H9 (cell line): ENCODE measurements around the gene IBA57. TPM values are rescaled to one million over a fixed set of nuclear protein-coding genes. Genes with fewer than 3 reads are reported as not detected.

ENCODE experiments used
- DNase-seq: peaks from one replicate; pipeline ENCODE4 v3.0.0-alpha.2; 2017
- H2AFZ ChIP-seq: one replicate; pipeline ENCODE4 v1.6.1; 2013; ENCODE audit warnings: mild to moderate bottlenecking, low read length, control low read depth, moderate library complexity
- H2AK5ac ChIP-seq: 2 replicates; pipeline ENCODE4 v1.6.1; 2013; ENCODE audit warnings: low read length, control low read depth, mixed read lengths; ENCODE audit not compliant: insufficient read length
- H2BK120ac ChIP-seq: one replicate; pipeline ENCODE4 v1.6.1; 2013; ENCODE audit warnings: low read depth, mild to moderate bottlenecking, low read length, control low read depth, inconsistent platforms; ENCODE audit not compliant: poor library complexity, severe bottlenecking
- H2BK12ac ChIP-seq: 2 replicates; pipeline ENCODE4 v1.6.1; 2013; ENCODE audit warnings: low read length, control low read depth, mixed read lengths, low read depth; ENCODE audit not compliant: insufficient read length
- H2BK15ac ChIP-seq: 2 replicates; pipeline ENCODE4 v1.6.1; 2013; ENCODE audit warnings: low read depth, low read length, control low read depth
- H2BK20ac ChIP-seq: one replicate; pipeline ENCODE4 v1.6.1; 2013; ENCODE audit warnings: low read depth, mild to moderate bottlenecking, low read length, control low read depth, inconsistent platforms; ENCODE audit not compliant: poor library complexity, severe bottlenecking
- H2BK5ac ChIP-seq: 2 replicates; pipeline ENCODE4 v1.6.1; 2013; ENCODE audit warnings: low read length, control low read depth, mixed read lengths; ENCODE audit not compliant: insufficient read length
- H3K14ac ChIP-seq: 2 replicates; pipeline ENCODE4 v1.6.1; 2013; ENCODE audit warnings: low read length, control low read depth; ENCODE audit not compliant: insufficient read depth
- H3K18ac ChIP-seq: 2 replicates; pipeline ENCODE4 v1.6.1; 2013; ENCODE audit warnings: low read depth, mild to moderate bottlenecking, mixed read lengths, low read length, control low read depth; ENCODE audit not compliant: insufficient read length
- H3K23ac ChIP-seq: 2 replicates; pipeline ENCODE4 v1.6.1; 2013; ENCODE audit warnings: low read length, control low read depth, mixed read lengths, low read depth; ENCODE audit not compliant: insufficient read length
- H3K23me2 ChIP-seq: 2 replicates; pipeline ENCODE4 v1.6.1; 2013; ENCODE audit warnings: low read depth, mild to moderate bottlenecking, mixed read lengths, low read length, control low read depth; ENCODE audit not compliant: insufficient read length, poor library complexity, severe bottlenecking
- H3K27ac ChIP-seq: 2 replicates; pipeline ENCODE4 v1.5.1; 2013; ENCODE audit warnings: low read length, control low read depth, mixed read lengths, low read depth; ENCODE audit not compliant: insufficient read length
- H3K27me3 ChIP-seq: 2 replicates; pipeline ENCODE4 v1.6.1; 2013; ENCODE audit warnings: low read length, control low read depth, inconsistent platforms; ENCODE audit not compliant: insufficient read depth
- H3K4ac ChIP-seq: 2 replicates; pipeline ENCODE4 v1.6.1; 2013; ENCODE audit warnings: low read depth, mild to moderate bottlenecking, control low read depth, inconsistent platforms, low read length, moderate library complexity
- H3K4me1 ChIP-seq: 2 replicates; pipeline ENCODE4 v1.6.1; 2013; ENCODE audit warnings: low read length, control low read depth, inconsistent platforms; ENCODE audit not compliant: insufficient read depth
- H3K4me2 ChIP-seq: 2 replicates; pipeline ENCODE4 v1.6.1; 2013; ENCODE audit warnings: low read length, control low read depth, mixed read lengths; ENCODE audit not compliant: insufficient read length, insufficient read depth
- H3K56ac ChIP-seq: 2 replicates; pipeline ENCODE4 v1.6.1; 2013; ENCODE audit warnings: low read depth, mild to moderate bottlenecking, mixed read lengths, low read length, control low read depth; ENCODE audit not compliant: insufficient read length
- H3K79me1 ChIP-seq: 2 replicates; pipeline ENCODE4 v1.6.1; 2013; ENCODE audit warnings: low read depth, mild to moderate bottlenecking, moderate library complexity, low read length, control low read depth, inconsistent platforms; ENCODE audit not compliant: insufficient read depth, poor library complexity, severe bottlenecking
- H3K79me2 ChIP-seq: 2 replicates; pipeline ENCODE4 v1.6.1; 2013; ENCODE audit warnings: low read length, control low read depth, inconsistent platforms; ENCODE audit not compliant: insufficient read depth
- H3K9ac ChIP-seq: 2 replicates; pipeline ENCODE4 v1.6.1; 2013; ENCODE audit warnings: low read length, control low read depth, mixed read lengths; ENCODE audit not compliant: insufficient read length; ENCODE audit errors: extremely low read depth
- H3K9me3 ChIP-seq: one replicate; pipeline ENCODE4 v1.6.1; 2013; ENCODE audit warnings: low read depth, low read length, inconsistent platforms; ENCODE audit not compliant: control insufficient read depth
- H3T11ph ChIP-seq: one replicate; pipeline ENCODE4 v1.6.1; 2013; ENCODE audit warnings: mild to moderate bottlenecking, low read length, control low read depth, inconsistent platforms
- H4K20me1 ChIP-seq: one replicate; pipeline ENCODE4 v1.6.1; 2013; ENCODE audit not compliant: control insufficient read depth, insufficient read length, insufficient read depth
- H4K5ac ChIP-seq: 2 replicates; pipeline ENCODE4 v1.6.1; 2013; ENCODE audit warnings: low read depth, mild to moderate bottlenecking, mixed read lengths, low read length, control low read depth; ENCODE audit not compliant: insufficient read length
- H4K8ac ChIP-seq: replicated peaks from 2 replicates; pipeline ENCODE4 v1.6.1; 2013; ENCODE audit warnings: low read length, control low read depth, mixed read lengths, low read depth; ENCODE audit not compliant: insufficient read length
- H4K91ac ChIP-seq: 2 replicates; pipeline ENCODE4 v1.6.1; 2013; ENCODE audit warnings: low read depth, mild to moderate bottlenecking, moderate library complexity, mixed read lengths, low read length, control low read depth; ENCODE audit not compliant: insufficient read length
- H3K27ac Mint-ChIP-seq, 3 experiments: 2 replicates in 2 of 3; 3 replicates in 1 of 3; pipeline ENCODE4 v1.8.0; 2020 to 2021; ENCODE audit warnings: mixed read lengths in 3 of 3, mild to moderate bottlenecking in 1 of 3, moderate library complexity in 1 of 3
- H3K27me3 Mint-ChIP-seq: 2 replicates; pipeline ENCODE4 v1.8.0; 2021; ENCODE audit warnings: low read depth, mild to moderate bottlenecking, moderate library complexity, mixed read lengths
- H3K36me3 Mint-ChIP-seq, 3 experiments: 2 replicates in 2 of 3; 3 replicates in 1 of 3; pipeline ENCODE4 v1.8.0; 2020 to 2021; ENCODE audit warnings: low read depth in 3 of 3, mixed read lengths in 3 of 3; ENCODE audit not compliant: insufficient read depth in 1 of 3
- H3K4me1 Mint-ChIP-seq, 2 experiments: 2 replicates each; pipeline ENCODE4 v1.8.0; 2020; ENCODE audit warnings: mixed read lengths in 2 of 2
- H3K4me3 Mint-ChIP-seq, 2 experiments: 2 replicates in 1 of 2; 3 replicates in 1 of 2; pipeline ENCODE4 v1.8.0; 2020 to 2021; ENCODE audit warnings: mild to moderate bottlenecking in 2 of 2, mixed read lengths in 2 of 2, moderate library complexity in 1 of 2
- H3K9me3 Mint-ChIP-seq, 2 experiments: 2 replicates in 1 of 2; 3 replicates in 1 of 2; pipeline ENCODE4 v1.8.0; 2020; ENCODE audit warnings: mild to moderate bottlenecking in 2 of 2, mixed read lengths in 2 of 2, moderate library complexity in 1 of 2
- WGBS: extraction: QIAGEN DNeasy Blood & Tissue Kit; methylation state at CpG from one replicate; pipeline ENCODE4 v1.1.7; 2013; ENCODE audit warnings: missing lambda C conversion rate, low lambda C conversion rate, mixed read lengths; ENCODE audit not compliant: insufficient read length; ENCODE audit errors: extremely low coverage; 5-methylcytosine and 5-hydroxymethylcytosine counted together
- total RNA-seq: library from RNA; stranded (reverse); gene quantifications from 2 replicates; pipeline ENCODE4 v1.2.1, GENCODE V29; 2021
- TF ChIP-seq, protein P1 (sequence below): fragments of 200-600 bp; sonication (generic); conservative IDR thresholded peaks from 3 replicates; pipeline ENCODE4 v1.8.0; 2021; ENCODE audit warnings: antibody characterized with exemption, mild to moderate bottlenecking

Gene IBA57
- total RNA-seq, 1 experiment from 2014 or later, result 12.6 TPM

DNA sequence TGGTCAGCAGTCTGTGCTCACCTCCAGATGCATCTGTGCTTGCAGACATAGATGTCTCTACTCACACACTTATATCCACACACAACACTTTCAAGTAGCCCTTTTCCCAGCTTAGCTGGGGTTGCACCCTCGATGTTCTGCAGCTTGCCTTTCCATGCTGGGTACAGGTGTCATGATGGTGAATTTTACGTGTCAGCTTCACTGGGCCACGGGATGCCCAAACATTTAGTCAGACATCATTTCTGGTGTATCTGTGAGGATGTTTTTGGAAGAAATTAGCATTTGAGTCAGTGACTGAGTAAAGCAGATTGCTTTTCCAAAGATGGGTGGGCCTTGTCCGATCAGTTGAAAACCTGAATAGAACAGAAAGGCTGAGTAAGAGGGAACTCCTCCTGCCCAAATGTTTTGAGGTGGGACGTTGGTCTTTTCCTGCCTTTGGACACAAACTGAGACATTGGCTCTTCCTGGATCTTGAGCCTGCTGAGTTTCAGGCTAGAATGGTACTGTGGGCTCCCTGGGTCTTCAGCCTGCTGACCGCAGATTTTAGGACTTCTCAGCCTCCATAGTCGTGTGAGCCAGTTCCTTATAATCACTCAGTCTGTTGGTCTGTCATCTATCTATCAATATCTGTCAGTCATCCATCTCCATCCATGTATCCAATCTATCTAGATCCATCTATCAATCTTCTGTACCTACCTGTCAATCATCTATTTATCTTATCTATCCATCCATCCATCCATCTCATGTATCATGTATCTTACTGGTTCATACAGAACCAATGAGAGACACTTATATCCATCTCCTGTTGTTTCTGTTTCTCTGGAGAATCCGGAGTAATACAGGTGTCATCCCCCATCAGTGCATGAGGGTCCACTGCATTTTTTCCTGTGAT lies 29.6 kb downstream of the IBA57 start:
- H3K23ac ChIP-seq, result no peak overlapping the region
- Mint-ChIP-seq H3K36me3 (peaks cover 14 to 21% (median 19%) of the 10 kb centered on the region in 3 experiments), H3K4me3 (no peak overlapping the region), H3K27me3 (peaks cover 22% of the 10 kb centered on the region), H3K4me1 (no peaks in the 10 kb centered on the region), H3K9me3 (peaks cover 22 to 26% of the 10 kb centered on the region in 2 experiments), H3K27ac (no peak overlapping the region)
- no peaks in the 10 kb centered on the region for H3K79me1 ChIP-seq
- no peak overlapping the region for H3K18ac ChIP-seq
- H3K4me2 ChIP-seq, result no peak overlapping the region
- H3K14ac ChIP-seq, result no peak overlapping the region
- no peak overlapping the region for H3K9ac ChIP-seq
- H2AFZ ChIP-seq, result no peak overlapping the region
- no peaks in the 10 kb centered on the region for H3K23me2 ChIP-seq
- H4K20me1 ChIP-seq, result no peaks in the 10 kb centered on the region
- H3T11ph ChIP-seq, result no peak overlapping the region
- TF ChIP-seq, protein P1, sequence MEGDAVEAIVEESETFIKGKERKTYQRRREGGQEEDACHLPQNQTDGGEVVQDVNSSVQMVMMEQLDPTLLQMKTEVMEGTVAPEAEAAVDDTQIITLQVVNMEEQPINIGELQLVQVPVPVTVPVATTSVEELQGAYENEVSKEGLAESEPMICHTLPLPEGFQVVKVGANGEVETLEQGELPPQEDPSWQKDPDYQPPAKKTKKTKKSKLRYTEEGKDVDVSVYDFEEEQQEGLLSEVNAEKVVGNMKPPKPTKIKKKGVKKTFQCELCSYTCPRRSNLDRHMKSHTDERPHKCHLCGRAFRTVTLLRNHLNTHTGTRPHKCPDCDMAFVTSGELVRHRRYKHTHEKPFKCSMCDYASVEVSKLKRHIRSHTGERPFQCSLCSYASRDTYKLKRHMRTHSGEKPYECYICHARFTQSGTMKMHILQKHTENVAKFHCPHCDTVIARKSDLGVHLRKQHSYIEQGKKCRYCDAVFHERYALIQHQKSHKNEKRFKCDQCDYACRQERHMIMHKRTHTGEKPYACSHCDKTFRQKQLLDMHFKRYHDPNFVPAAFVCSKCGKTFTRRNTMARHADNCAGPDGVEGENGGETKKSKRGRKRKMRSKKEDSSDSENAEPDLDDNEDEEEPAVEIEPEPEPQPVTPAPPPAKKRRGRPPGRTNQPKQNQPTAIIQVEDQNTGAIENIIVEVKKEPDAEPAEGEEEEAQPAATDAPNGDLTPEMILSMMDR, result no peak
- H2BK20ac ChIP-seq, result no peak overlapping the region
- WGBS, result no CpG with 5 or more reads among the region's 8 CpGs
- no peak overlapping the region for H2BK15ac ChIP-seq
- no peak overlapping the region for H3K27ac ChIP-seq
- H2BK120ac ChIP-seq, result no peak overlapping the region
- H2BK5ac ChIP-seq, result no peak overlapping the region
- no peak overlapping the region for H4K8ac ChIP-seq
- no peaks in the 10 kb centered on the region for H3K79me2 ChIP-seq
- H2AK5ac ChIP-seq, result no peak overlapping the region
- H3K56ac ChIP-seq, result no peak overlapping the region
- no peak overlapping the region for H2BK12ac ChIP-seq
- no peaks in the 10 kb centered on the region for H3K4me1 ChIP-seq
- H3K27me3 ChIP-seq, result no peaks in the 10 kb centered on the region
- H4K91ac ChIP-seq, result no peak overlapping the region
- no peak for DNase-seq
- no peak overlapping the region for H4K5ac ChIP-seq
- H3K4ac ChIP-seq, result no peak overlapping the region
- peaks cover 7% of the 10 kb centered on the region for H3K9me3 ChIP-seq
